Activated T-cell treated with anti-CD3 and anti-CD28 coated beads for 1 hour (primary cell): ENCODE results near the gene ADK.
"Not testable (repeated sequence)": the region's sequence is repeated elsewhere in the genome, so short reads cannot be mapped to it uniquely, and the experiment has no call there.

Experiments
- DNase-seq: peaks from one replicate; pipeline ENCODE4 v3.0.0-alpha.2; 2020; ENCODE audit warnings: low read depth

Gene ADK

DNA sequence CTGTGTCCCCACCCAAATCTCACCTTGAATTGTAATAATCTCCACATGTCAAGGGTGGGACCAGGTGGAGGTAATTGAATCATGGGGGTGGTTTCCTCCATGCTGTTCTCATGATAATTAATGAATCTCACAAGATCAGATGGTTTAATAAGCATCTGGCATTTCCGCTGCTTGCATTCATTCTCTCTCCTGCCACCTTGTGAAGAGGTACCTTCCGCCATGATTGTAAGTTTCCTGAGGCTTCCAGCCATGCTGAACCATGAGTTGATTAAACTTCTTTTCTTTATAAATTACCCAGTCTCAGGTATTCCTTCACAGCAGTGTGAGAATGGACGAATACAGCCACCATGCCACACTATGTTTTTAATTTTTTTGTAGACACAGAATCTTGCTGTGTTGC lies 345.3 kb downstream of the ADK start:
- DNase-seq = not testable (repeated sequence)

DNA sequence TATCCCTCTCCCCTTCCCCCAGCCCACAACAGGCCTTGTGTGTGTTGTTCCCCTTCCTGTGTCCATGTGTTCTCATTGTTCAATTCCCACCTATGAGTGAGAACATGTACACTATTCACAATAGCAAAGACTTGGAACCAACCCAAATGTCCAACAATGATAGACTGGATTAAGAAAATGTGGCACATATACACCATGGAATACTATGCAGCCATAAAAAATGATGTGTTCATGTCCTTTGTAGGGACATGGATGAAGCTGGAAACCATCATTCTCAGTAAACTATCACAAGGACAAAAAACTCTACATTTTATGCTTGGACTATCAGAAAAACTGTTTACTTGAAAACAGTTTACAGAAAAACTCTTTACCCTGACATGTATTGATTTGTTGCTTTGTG lies 347.6 kb downstream of the ADK start:
- DNase-seq = not testable (repeated sequence)

DNA sequence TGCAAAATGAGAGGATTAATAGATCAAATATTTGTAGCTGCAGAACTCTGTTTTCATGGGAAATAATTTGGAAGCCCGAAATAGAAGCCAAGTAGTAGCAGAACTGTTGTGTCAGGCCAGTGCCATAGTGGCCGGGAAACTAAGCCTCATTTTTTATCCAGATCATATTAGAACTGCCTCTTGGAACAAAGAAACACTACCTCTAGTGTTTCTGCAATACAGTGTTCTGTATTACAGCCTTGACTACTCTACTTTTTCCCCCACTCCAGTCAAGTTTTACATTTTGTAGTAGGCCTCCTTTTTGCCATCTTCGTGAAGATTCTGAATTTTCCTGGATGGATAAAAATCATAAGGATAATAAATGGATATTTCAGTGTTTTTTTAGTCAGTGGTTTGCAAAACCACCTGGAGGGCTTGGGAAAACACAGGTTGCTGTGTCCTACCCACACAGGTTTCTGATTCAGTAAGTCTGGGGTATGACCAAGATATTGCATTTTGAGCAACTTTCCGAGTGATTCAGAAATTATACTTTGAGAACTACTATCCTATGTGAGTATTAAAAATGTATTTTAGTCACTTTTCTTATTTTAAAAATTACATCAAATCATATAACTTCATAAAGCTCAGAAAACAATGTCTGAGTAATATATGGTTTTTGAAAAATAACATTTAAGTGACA lies 349.1 kb downstream of the ADK start:
- DNase-seq = no peak

DNA sequence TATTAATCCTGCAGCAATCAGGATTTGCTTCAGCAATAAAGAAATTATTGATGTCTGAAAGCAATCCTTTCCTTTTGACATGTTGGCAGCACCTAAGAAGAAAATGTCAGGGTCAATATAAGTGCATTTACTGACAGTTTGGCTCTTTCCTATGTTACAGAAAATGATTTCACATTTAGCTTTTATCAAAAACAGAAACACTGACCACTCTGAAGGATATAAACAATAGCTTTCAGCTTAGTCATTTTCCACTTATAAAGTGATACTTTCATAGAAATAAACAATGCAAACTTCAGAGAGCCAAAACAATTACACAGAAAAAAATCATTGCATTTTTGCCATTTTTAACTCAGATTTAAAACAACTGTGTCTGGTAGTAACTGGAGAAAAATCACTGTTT lies 349.8 kb downstream of the ADK start:
- DNase-seq = no peak

DNA sequence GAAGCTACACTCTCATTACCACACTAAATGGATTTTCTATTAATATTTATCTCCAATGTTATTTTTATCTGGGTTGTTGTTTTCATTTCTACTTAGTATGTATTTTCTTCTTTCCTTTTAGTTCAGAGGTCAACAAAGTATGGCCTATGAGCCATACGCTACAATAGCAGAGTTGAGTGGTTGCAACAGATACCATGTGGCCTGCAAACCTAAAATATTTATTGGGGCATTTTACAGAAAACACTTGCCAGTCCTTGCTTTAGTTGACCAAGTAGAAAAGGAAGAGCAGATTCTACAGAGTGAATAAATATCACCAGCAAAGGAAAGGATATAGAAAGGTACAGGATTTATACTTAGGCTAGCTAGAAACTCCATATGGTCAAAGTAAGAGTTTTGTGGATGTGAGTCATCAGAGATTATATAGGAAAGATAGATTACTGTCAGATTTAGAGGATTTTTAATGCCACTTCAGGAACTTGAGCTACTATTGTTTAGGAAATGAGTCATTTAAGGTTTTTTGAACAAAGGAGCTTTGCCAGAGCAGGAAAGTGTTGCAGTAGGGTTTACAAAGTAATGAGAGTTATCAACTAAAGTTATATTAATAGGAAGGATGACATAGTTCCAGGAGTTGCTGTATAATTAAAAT lies 352.1 kb downstream of the ADK start:
- no peak for DNase-seq

DNA sequence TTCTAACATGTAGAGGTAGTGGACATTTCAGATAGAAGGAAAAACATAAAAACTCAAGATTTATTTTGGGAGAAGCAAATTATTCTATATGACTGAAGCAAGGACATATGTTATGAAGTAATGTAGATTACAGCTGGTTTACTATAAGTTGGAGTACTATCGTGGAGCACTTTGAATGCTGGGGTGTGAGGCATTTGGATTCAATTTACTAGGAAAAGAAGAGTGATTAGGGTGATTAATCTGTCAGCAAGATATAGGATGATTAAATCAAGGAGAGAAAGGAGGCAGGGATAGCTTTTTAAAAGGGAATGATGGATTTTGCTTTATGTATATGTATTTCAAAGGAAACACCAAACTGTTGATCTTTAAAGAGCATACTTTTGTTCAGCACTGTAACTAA lies 356.9 kb downstream of the ADK start:
- no peak for DNase-seq

DNA sequence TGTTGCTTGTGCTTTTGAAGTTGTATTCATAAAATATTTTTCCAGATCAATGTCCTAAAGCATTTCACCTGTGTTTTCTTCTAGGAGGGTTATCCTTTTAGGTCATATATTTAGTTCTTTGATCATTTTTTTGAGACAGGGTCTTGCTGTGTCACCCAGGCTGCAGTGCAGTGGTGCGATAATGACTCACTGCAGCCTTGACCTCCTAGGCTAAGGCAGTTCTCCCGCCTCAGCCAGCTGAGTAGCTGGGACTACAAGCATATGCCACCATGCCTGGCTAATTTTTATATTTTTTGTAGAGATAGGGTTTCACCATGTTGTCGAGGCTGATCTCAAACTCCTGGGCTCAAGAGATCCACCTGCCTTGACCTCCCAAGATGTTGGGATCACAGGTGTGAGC lies 359.6 kb downstream of the ADK start:
- DNase-seq = no peak

DNA sequence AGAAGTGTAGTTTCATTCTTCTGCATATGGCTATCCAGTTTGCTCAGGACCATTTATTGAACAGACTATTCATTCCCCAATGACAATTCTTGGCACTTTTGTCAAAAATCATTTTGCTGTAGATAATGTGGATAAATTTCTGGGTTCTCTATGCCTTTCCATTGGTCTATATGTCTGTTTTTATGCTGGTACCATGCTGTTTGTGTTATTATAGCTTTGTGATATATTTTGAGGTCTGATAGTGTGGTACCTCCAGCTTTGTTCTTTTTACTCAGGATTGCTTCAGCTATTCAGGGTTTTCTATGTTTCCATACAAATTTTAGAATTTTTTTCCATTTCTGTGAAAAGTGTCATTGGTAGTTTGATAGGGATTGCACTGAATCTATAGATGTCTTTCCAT lies 360.0 kb downstream of the ADK start:
- no peak for DNase-seq

DNA sequence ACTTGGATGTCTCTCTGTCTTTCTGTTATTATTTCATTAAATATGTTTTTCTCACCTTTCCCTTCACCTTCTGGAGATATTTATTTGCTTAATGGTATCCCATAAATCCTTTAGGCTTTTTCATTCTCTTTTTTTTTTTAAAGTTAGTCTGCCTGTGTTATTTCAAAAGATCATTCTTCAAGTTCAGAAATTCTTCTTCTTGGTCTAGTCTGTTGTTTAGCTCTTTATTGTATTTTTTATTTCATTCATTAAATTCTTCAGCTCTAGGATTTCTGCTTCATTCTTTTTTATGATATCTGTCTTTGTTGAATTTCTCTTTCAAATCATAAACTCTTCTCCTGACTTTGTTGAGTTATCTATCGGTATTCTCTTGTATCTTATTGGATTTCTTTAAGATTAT lies 363.3 kb downstream of the ADK start:
- no peak for DNase-seq

DNA sequence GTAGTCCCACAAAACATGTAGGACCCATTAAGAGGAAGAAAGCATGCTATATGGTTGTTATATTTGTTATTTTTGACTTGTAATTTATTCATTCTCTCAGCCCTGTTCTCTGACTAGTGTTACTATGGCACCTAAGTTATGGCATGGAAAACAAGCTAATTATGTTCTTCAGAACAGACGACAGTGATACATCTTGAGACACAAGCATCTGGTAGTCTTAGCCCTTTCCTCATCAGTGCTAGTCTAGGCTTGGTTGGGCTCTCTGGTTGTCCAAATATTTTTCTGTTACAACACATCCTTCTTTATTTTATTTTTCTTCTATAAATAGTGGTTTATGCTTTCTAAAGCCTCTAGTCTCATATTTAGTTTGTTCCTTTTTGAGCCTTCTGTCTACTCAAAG lies 367.0 kb downstream of the ADK start:
- no peak for DNase-seq

DNA sequence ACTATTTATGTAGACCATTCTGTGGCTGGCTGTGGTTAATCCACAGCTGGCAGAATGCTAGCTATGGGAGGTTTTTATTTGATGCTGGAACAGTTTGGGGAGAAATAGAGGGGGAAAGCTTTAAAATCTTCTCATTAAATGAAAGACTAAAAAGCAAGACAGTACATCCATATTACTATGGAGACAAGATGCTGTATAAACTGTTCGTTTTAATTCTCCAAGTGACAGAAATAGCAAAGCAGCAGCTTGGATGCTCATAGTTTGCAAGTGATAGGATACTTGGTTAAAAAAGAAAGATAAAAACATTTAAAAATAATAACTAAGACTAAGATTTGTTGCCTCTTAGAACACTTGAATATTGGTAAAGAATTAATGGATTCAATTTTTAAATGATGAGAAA lies 370.5 kb downstream of the ADK start:
- DNase-seq = no peak

DNA sequence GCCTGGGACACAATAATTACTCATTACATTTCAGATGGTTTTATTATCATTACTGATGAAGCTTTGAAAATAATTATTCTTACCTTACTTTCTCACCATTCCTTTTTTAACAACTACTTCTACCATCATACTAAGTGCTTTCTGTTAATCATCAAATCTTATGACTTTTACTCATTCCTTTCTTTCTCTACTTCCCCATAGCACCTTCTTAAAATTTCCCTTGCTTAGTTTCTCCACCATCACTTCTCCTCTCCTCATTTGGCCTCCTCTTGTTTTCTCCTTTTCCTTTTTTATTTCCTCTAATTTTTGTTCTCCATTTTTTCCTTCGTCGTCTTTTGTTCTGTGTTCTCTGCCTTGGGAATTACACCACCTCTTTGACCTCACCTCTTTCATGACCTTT lies 372.2 kb downstream of the ADK start:
- DNase-seq = no peak

DNA sequence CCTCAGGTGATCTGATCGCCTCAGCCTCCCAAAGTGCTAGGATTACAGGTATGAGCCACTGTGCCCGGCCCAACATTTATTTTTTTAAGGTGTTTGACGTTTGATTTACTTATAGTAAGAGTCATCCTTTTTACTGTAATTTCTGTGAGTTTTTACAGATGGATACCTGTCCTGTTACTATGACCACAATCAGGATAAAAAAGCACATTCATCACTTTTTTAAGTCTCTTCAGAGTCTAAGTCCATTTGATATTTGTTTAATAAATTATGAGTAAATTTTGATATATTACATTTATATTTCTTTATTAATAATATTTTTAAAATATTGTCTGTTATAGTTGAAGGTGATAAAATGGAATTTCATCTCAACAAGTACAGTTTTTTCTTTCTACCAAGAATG lies 374.9 kb downstream of the ADK start:
- no peak for DNase-seq

DNA sequence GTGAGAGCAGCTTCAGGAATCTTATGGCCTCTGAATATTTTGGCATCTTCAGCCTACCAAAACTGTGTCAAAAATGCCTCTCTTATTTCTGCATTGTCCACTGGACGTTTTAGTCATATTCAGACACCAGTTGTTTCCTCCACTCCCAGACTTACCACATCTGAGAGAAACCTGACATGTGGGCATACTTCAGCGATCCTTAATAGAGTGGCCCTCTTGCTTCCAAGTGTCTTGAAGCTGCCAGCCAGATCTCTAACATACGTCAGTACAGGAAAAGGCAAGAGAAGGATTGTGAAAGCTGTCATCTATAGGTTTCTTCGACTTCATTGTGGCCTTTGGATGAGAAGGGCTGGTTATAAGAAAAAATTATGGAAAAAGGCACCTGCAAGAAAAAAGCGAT lies 376.6 kb downstream of the ADK start:
- DNase-seq = not testable (repeated sequence)

DNA sequence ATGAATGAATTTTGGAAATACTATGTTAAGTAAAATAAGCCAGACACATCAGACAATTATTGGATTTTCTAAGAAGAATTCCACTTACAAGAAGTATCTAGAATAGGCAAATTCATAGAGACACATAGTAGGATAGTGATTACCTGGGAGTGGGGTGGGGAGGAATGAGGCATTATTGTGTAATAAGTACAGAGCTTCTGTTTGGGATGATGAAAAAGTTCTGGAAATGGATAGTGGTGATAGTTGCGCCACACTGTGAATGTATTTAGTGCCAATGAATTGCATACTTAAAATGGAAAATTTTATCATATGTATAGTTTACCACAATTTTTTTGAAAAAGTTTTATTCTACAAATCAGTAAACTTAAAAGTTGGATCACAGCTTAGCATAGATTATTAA lies 378.2 kb downstream of the ADK start:
- DNase-seq = no peak

DNA sequence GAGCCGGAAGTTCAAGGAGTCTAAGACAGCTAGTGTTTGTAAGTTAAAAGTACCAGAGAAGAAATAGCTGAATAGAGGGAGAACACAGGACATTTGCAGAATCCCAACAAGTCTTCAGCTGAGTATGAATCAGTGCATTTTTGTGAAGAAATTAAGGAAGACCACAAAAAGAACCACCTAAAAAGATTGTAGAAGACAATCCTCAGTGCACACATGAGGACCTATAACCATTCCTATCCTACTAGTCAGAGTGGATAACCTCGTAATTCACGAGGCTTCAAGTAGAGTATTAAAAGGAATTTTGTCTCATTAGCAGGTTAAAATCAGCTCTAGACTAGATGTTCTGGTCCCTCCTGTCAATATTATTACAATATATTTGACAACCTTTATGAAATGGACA lies 380.0 kb downstream of the ADK start:
- no peak for DNase-seq

DNA sequence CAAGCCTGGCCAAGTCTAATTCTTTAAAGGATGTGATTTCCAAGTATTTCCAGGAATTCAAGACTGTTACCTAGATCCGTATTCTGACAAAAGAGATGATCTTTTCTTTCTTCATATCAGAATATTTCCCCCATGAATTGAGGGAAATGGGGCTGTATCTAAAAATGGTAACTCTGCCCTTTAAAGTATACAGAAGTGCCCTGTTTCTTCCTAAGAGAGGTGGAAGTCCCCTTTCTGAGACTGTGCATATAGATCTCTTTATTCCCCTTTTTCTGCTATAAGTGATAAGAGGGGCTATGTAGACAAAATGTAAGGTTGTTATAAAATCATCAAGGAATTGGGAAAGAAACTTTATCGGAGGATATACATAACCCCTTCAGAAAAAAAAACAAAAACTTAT lies 388.3 kb downstream of the ADK start:
- DNase-seq = no peak

DNA sequence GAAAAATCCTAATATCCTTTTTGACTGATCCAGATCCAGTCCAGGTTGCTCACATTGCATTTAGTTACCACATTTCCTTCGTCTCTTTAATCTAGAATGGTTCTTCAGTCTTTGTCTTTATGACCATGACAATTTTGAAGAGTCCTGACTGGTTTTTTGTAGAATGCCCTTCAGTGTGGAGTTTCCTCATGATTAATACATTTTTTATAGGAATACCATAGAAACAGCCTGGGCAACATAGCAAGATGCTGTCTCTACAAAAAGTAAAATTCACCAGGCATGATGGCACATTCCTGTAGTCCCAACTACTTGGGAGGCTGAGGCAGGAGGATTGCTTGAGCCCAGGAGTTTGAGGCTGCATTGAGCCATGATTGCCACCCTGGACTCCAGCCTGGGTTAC lies 390.4 kb downstream of the ADK start:
- no peak for DNase-seq

DNA sequence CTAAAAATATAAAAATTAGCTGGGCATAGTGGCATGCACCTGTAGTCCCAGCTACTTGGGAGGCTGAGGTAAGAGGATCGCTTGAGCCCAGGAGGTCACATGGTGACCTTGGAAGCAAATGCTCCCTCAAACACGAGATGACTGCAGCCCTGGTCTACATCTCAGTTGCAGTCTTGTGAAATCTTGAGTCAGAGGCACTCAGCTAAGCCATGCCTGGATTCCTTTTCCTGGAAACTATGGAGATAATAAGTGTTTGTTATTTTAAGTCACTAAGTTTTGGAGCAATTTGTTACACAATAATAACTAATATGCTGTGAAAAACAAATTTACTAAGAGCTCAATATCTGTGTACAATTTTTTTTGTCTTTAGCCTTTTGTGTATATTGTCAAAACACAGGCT lies 391.1 kb downstream of the ADK start:
- DNase-seq = no peak

DNA sequence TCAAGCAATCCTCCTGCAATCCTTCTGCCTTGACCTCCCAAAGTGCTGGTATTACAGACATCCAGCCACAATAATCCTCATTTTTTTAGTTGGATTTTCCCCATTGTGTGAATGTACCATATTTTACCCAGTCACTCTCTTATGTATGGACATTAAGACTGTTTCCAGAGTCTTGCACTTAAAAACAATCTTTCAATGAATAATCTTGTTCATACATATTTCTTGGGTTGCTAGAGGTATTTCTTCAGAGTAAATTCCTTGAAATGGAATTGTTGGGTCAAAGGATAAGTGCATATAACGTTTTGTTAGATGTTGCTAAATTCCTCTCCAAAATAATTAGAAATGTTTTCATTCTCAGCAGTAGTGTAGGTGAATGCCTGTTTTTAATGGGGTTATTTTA lies 392.3 kb downstream of the ADK start:
- DNase-seq = no peak

DNA sequence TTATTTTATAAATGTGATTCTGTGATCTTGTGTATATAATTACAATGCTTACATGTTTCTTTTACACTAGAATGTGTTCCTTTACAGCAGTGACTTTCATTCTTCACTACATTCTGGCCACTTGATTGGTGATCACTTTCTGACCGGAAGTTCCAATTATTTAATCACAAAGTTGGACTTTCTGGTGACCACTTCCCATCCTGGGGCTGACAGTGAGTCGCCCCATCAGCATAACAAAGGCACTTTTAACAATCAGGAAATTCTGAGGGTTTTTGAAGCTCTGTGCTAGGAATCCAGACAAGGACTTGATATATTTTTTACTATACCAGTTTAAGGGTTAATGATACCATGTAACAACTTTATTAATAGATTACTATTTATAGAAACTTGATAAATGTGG lies 393.1 kb downstream of the ADK start:
- no peak for DNase-seq

DNA sequence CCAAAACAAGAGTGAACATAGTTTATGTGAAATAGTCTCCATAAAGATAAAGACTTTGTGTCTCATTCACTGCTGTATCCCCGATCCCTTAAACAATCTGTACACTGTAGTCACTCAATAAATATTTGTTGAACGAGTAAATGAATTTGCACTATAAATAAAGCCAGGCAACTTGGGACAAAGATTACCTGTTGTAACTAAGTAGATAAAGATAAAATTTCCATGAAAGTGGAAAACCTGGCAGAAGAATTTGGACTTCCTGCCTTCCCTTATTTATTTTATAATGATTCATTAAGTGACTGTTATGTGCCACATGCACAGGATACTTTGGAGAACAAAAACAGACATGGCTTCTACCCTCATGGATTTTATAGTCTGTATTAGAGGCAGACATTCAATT lies 397.7 kb downstream of the ADK start:
- DNase-seq = no peak

DNA sequence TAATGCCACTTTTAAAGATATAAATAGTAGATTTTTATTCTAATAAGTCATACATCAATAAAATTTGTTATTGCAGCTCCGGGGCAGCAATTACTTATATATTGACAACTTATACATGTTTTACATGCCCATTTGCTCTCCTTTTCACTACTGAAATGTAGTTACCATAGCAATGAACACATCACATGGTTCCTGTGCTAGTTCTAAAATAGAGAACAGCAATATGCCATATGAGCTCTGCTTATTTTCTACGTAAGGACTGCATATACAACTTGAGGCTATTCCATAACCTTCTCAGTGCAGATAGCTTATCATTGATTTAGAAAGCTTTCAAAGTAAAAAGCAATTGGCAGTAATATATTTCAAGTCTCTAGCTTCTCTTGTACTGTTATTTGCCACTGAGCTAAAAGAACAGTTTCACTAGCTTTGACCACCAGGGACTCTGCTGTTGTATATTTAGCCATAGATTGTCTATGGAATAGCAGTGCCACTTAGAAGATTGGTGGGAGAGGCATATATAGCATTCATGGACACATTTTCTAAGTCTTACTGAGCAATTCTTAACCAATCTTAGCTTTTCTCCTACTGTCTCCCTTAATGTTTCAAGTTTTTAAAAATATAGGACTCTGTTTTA lies 405.2 kb downstream of the ADK start:
- DNase-seq = no peak

DNA sequence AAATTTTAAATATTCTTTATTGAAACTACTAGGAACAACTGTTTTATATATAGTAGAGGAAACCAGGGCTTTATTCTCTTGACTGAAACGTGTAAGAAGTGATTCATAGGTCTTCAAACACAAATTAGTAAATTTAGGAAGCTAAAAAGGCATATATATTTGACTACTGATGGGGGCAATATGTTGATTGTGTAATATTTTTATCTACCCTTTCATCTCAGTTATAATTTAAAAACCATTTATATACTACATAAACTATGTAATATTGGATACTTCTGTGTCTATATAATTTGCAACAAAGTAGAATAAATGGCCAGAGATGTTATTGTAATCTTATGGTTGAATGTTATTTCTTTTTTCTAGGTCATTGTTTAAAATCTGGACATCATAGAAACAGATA lies 406.1 kb downstream of the ADK start:
- DNase-seq = no peak
